Liver (tissue), 9 donors: ENCODE results near the gene PTCH2. TPM values are rescaled to one million over a fixed set of nuclear protein-coding genes. Genes with fewer than 3 reads are reported as not detected.

Experiments used
- DNase-seq: peaks from one replicate; pipeline ENCODE4 v3.0.0-alpha.2; 2017; ENCODE audit warnings: low spot score
- H3K27ac ChIP-seq, 2 donors: one replicate each; pipeline ENCODE4 v1.7.0; 2013; ENCODE audit warnings: inconsistent platforms in 2 of 2, low read length in 2 of 2, control low read depth in 1 of 2, low read depth in 1 of 2, mild to moderate bottlenecking in 1 of 2
- H3K27me3 ChIP-seq, 4 donors: one replicate each; pipeline versions ENCODE4 v1.6.1 to v1.7.0; 2013; ENCODE audit warnings: low read length in 3 of 4, inconsistent platforms in 1 of 4, mild to moderate bottlenecking in 1 of 4, moderate library complexity in 1 of 4; ENCODE audit not compliant: control insufficient read depth in 4 of 4, insufficient read depth in 4 of 4
- H3K36me3 ChIP-seq, 4 donors: one replicate each; pipeline versions ENCODE4 v1.6.1 to v1.7.0; 2013; ENCODE audit warnings: low read length in 3 of 4, mild to moderate bottlenecking in 3 of 4, low read depth in 1 of 4, moderate library complexity in 1 of 4; ENCODE audit not compliant: control insufficient read depth in 4 of 4, insufficient read depth in 3 of 4
- H3K4me1 ChIP-seq, 4 donors: one replicate each; pipeline versions ENCODE4 v1.6.1 to v1.7.0; 2013; ENCODE audit warnings: low read length in 3 of 4, mild to moderate bottlenecking in 3 of 4, moderate library complexity in 1 of 4; ENCODE audit not compliant: control insufficient read depth in 4 of 4, insufficient read depth in 4 of 4
- H3K4me3 ChIP-seq, 3 donors: one replicate each; pipeline versions ENCODE4 v1.6.1 to v1.7.0; 2013; ENCODE audit warnings: low read length in 3 of 3, control low read depth in 1 of 3, low read depth in 1 of 3, mild to moderate bottlenecking in 1 of 3
- H3K9ac ChIP-seq, 2 donors: one replicate each; pipeline ENCODE4 v1.7.0; 2013; ENCODE audit warnings: low read length in 2 of 2, mild to moderate bottlenecking in 2 of 2, moderate library complexity in 2 of 2, control low read depth in 1 of 2, low read depth in 1 of 2
- H3K9me3 ChIP-seq, 4 donors: one replicate each; pipeline versions ENCODE4 v1.6.1 to v1.7.0; 2013; ENCODE audit warnings: low read length in 3 of 4; ENCODE audit not compliant: control insufficient read depth in 4 of 4
- ATF3 ChIP-seq: IDR thresholded peaks from 2 replicates; pipeline ENCODE4 v1.6.1; 2016; ENCODE audit warnings: antibody characterized with exemption
- CTCF ChIP-seq: fragments of 150-350 bp; IDR thresholded peaks from 2 replicates; pipeline ENCODE4 v1.5.1; 2017; ENCODE audit warnings: improper control_type of control experiment, low read depth, low read length; ENCODE audit not compliant: missing input control
- EGR1 ChIP-seq, 2 donors: IDR thresholded peaks; 2 replicates each; pipeline ENCODE4 v1.6.1; 2016 to 2018; ENCODE audit warnings: antibody characterized with exemption in 2 of 2, low read depth in 2 of 2
- FOXA1 ChIP-seq: IDR thresholded peaks from 2 replicates; pipeline ENCODE4 v1.6.1; 2016; ENCODE audit warnings: antibody characterized with exemption
- FOXA2 ChIP-seq: IDR thresholded peaks from 2 replicates; pipeline ENCODE4 v1.6.1; 2016; ENCODE audit warnings: antibody characterized with exemption
- GABPA ChIP-seq, 2 donors: IDR thresholded peaks in 1 of 2; conservative IDR thresholded peaks in 1 of 2; 2 replicates each; pipeline ENCODE4 v1.6.1; 2016; ENCODE audit warnings: antibody characterized with exemption in 2 of 2, mild to moderate bottlenecking in 1 of 2, moderate library complexity in 1 of 2
- HNF4A ChIP-seq, 2 donors: conservative IDR thresholded peaks; 2 replicates each; pipeline ENCODE4 v1.6.1; 2016; ENCODE audit warnings: antibody characterized with exemption in 2 of 2, mild to moderate bottlenecking in 2 of 2
- HNF4G ChIP-seq: IDR thresholded peaks from 2 replicates; pipeline ENCODE4 v1.6.1; 2016; ENCODE audit warnings: antibody characterized with exemption
- JUND ChIP-seq, 2 donors: IDR thresholded peaks; 2 replicates each; pipeline ENCODE4 v1.6.1; 2016; ENCODE audit warnings: antibody characterized with exemption in 2 of 2
- MAX ChIP-seq: IDR thresholded peaks from 2 replicates; pipeline ENCODE4 v1.6.1; 2016; ENCODE audit warnings: antibody characterized with exemption
- NR2F2 ChIP-seq: IDR thresholded peaks from 2 replicates; pipeline ENCODE4 v1.6.1; 2016; ENCODE audit warnings: antibody characterized with exemption
- RAD21 ChIP-seq, 2 donors: IDR thresholded peaks; 2 replicates each; pipeline ENCODE4 v1.6.1; 2016; ENCODE audit warnings: antibody characterized with exemption in 2 of 2, mild to moderate bottlenecking in 2 of 2
- REST ChIP-seq: IDR thresholded peaks from 2 replicates; pipeline ENCODE4 v1.6.1; 2016; ENCODE audit warnings: antibody characterized with exemption, mild to moderate bottlenecking
- RXRA ChIP-seq, 2 donors: IDR thresholded peaks; 2 replicates each; pipeline ENCODE4 v1.6.1; 2017 to 2018; ENCODE audit warnings: antibody characterized with exemption in 2 of 2, mild to moderate bottlenecking in 1 of 2
- SP1 ChIP-seq: IDR thresholded peaks from 2 replicates; pipeline ENCODE4 v1.6.1; 2018; ENCODE audit warnings: antibody characterized with exemption, mild to moderate bottlenecking
- TAF1 ChIP-seq: conservative IDR thresholded peaks from 2 replicates; pipeline ENCODE4 v1.6.1; 2016; ENCODE audit warnings: antibody characterized with exemption, mild to moderate bottlenecking
- YY1 ChIP-seq: IDR thresholded peaks from 2 replicates; pipeline ENCODE4 v1.6.1; 2016; ENCODE audit warnings: antibody characterized with exemption, mild to moderate bottlenecking
- ZBTB33 ChIP-seq: IDR thresholded peaks from 2 replicates; pipeline ENCODE4 v1.6.1; 2016; ENCODE audit warnings: antibody characterized with exemption
- WGBS: extraction: QIAGEN DNeasy Blood & Tissue Kit; methylation state at CpG from one replicate; pipeline ENCODE4 v1.1.7; 2013; 5-methylcytosine and 5-hydroxymethylcytosine counted together
- polyA plus RNA-seq, 2 donors: library from polyadenylated mRNA; stranded (reverse) in 1 of 2; unstranded in 1 of 2; fragments of 200-250 nt in 1 of 2; fragments of >200 nt in 1 of 2; fragmentation: Nextera tagmentation in 1 of 2; extraction: Ambion mirVana in 1 of 2; gene quantifications; one replicate each; pipeline versions ENCODE4 v1.2.1 to v1.2.3, GENCODE V29; 2013 to 2015
- total RNA-seq, 2 donors: library from RNA; depleted of rRNA; stranded (reverse); fragments of >200 nt; gene quantifications; one replicate each; pipeline ENCODE4 v1.2.3, GENCODE V29; 2014
- donor health status: healthy.
- donor health status: healthy.
- donor health status: healthy.
- donor health status: healthy.
- donor health status: healthy.

Gene PTCH2
- total and polyA plus RNA-seq, 4 donors = 0.14 to 0.24 (median 0.16) TPM

- H3K9ac ChIP-seq = no peak within 1 kb of the TSS
- WGBS = 90% methylated on average over 9 of the region's 9 CpGs
- no peak for TF ChIP-seq NR2F2
- no peak for TF ChIP-seq CTCF
- TF ChIP-seq SP1 = no peak
- TF ChIP-seq ZBTB33 = no peak
- TF ChIP-seq FOXA2 = no peak
- no peak for TF ChIP-seq GABPA (IDR thresholded peaks at IDR 0.05 in 1 of 2, conservative IDR thresholded peaks at IDR 0.05 in 1 of 2)
- no peak for TF ChIP-seq EGR1 (IDR thresholded peaks at IDR 0.05; ENCODE audit: low read depth in 2 of 2)
- no peak for TF ChIP-seq RXRA (IDR thresholded peaks at IDR 0.05)
- TF ChIP-seq REST = no peak
- no peak for TF ChIP-seq HNF4G
- no peak for TF ChIP-seq RAD21 (IDR thresholded peaks at IDR 0.05)
- no peak for TF ChIP-seq HNF4A (conservative IDR thresholded peaks at IDR 0.05)
- no peak for TF ChIP-seq YY1
- no peak for TF ChIP-seq FOXA1
- no peak for TF ChIP-seq JUND (IDR thresholded peaks at IDR 0.05)
- no peak for TF ChIP-seq ATF3
- no peak for TF ChIP-seq TAF1
- TF ChIP-seq MAX = no peak
- DNase-seq = no peak
- H3K9me3 ChIP-seq = no peaks in the 10 kb centered on the region
- no peak within 1 kb of the TSS for H3K4me3 ChIP-seq
- H3K27ac ChIP-seq = no peak within 1 kb of the TSS
- H3K27me3 ChIP-seq = no peaks in the 10 kb centered on the region
- peaks cover 6 to 21% (median 13%) of the 10 kb centered on the region in 4 donors for H3K4me1 ChIP-seq
- no peaks in the 10 kb centered on the region for H3K36me3 ChIP-seq
These were observed 54.8 kb downstream of the PTCH2 start, which contains the start of gene BEST4 for GRCh38 chr1:44788120-44788860. Gene BEST4, minus strand, starts transcription at chr1:44788170. Its CDS starts 465 bp downstream, at chr1:44787705.
